Smooth muscle cell (in vitro differentiated cells): ENCODE measurements around the gene NDRG3. TPM values are rescaled to one million over a fixed set of nuclear protein-coding genes. Genes with fewer than 3 reads are reported as not detected.

Experiments used
- DNase-seq: peaks from one replicate; lab custom pipeline; 2025; ENCODE audit not compliant: unreplicated experiment; lab: John Stamatoyannopoulos, UW
- H2AFZ ChIP-seq: fragments of 200-600 bp; sonication (generic); 2 replicates; pipeline ENCODE4 v1.6.0; 2016; ENCODE audit warnings: antibody characterized with exemption, low read depth, mild to moderate bottlenecking
- H3F3A ChIP-seq: fragments of 200-600 bp; sonication (generic); 2 replicates; pipeline ENCODE4 v1.6.0; 2017; ENCODE audit warnings: antibody characterized with exemption, low read depth
- H3K27ac ChIP-seq: fragments of 200-600 bp; sonication (generic); 2 replicates; pipeline ENCODE4 v1.5.1; 2016; ENCODE audit warnings: low read depth, mild to moderate bottlenecking
- H3K27me3 ChIP-seq: fragments of 200-600 bp; sonication (generic); 2 replicates; pipeline ENCODE4 v1.6.1; 2016; ENCODE audit warnings: low read depth, mild to moderate bottlenecking
- H3K36me3 ChIP-seq: fragments of 200-600 bp; sonication (generic); 2 replicates; pipeline ENCODE4 v1.5.1; 2016; ENCODE audit warnings: low read depth
- H3K4me1 ChIP-seq: fragments of 200-600 bp; sonication (generic); 2 replicates; pipeline ENCODE4 v1.5.1; 2016; ENCODE audit warnings: low read depth
- H3K4me2 ChIP-seq: fragments of 200-600 bp; sonication (generic); 2 replicates; pipeline ENCODE4 v1.6.0; 2016; ENCODE audit warnings: mild to moderate bottlenecking
- H3K4me3 ChIP-seq: fragments of 200-600 bp; sonication (generic); 2 replicates; pipeline ENCODE4 v1.5.1; 2016; ENCODE audit warnings: mild to moderate bottlenecking
- H3K79me2 ChIP-seq: fragments of 200-600 bp; sonication (generic); 2 replicates; pipeline ENCODE4 v1.6.0; 2016; ENCODE audit warnings: low read depth, mild to moderate bottlenecking
- H3K9ac ChIP-seq: fragments of 200-600 bp; sonication (generic); 2 replicates; pipeline ENCODE4 v1.6.0; 2016; ENCODE audit warnings: low read depth
- H3K9me3 ChIP-seq: fragments of 200-600 bp; sonication (generic); replicated peaks from 2 replicates; pipeline ENCODE4 v1.5.1; 2016; ENCODE audit warnings: low read depth
- H4K20me1 ChIP-seq: fragments of 200-600 bp; sonication (generic); 2 replicates; pipeline ENCODE4 v1.6.0; 2016; ENCODE audit warnings: low read depth
- CTCF ChIP-seq: fragments of 200-600 bp; sonication (generic); IDR thresholded peaks from 2 replicates; pipeline ENCODE4 v1.5.1; 2017; ENCODE audit warnings: borderline replicate concordance, mild to moderate bottlenecking, antibody characterized with exemption; ENCODE audit not compliant: insufficient read depth, poor library complexity, severe bottlenecking
- WGBS: methylation state at CpG from one replicate; pipeline ENCODE4 v1.1.7; 2016; ENCODE audit warnings: low lambda C conversion rate; 5-methylcytosine and 5-hydroxymethylcytosine counted together
- polyA plus RNA-seq: library from polyadenylated mRNA; unstranded; fragments of >200 nt; fragmentation: Nextera tagmentation; extraction: Ambion mirVana; gene quantifications from 2 replicates; pipeline ENCODE4 v1.2.1, GENCODE V29; 2016
- total RNA-seq: library from RNA; depleted of rRNA; stranded (reverse); fragments of >200 nt; gene quantifications from 2 replicates; pipeline ENCODE4 v1.2.3, GENCODE V29; 2014

NDRG3 gene
- total and polyA plus RNA-seq, 2 experiments from 2014 or later = 13.4 to 14.6 TPM

DNA sequence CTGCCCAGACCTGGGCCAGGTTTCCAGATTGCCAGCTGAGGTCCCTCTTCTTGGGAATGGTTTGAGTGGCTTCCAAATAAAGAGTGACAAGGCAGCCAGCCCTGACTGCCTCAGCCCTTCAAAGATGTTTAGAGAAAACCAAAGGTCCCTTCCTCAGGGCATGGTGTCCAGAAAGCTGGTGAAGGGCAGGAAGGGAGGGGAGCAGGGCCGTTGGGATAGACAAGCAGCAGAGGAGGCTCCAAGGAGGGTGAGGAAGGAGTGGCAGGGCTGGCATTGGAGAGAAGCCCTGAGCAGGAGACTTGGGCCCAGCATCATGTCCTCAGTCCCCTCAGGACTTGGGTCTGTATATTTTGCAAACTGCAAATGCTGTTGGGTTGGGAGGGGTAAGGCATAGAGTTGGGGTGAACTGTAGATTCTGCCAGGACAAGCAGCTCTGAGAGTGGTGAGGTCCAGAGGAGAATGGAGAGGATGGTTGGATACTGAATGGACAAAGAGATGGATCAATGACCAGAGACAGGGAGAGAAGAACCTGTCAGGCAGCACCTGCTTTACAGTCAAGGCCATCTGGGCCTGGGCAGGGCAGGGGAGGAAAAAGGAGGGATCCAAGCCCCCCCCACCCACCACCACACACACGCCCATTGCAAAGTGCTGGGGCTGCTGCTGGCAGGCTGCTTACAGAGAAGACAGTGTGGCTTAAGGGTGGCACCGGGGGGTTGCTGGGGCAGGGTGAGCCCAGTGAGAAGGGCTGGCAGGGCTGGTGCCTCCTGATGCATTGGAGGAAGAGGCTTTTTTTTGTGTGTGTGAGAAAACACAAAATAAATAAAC lies 33.2 kb upstream of the NDRG3 start:
- no peak overlapping the region for H2AFZ ChIP-seq
- DNase-seq = no peak
- H3K4me3 ChIP-seq = no peak overlapping the region
- no peaks in the 10 kb centered on the region for H3K4me1 ChIP-seq
- H3K27me3 ChIP-seq = no peaks in the 10 kb centered on the region
- WGBS = 87% methylated on average over 3 of the region's 3 CpGs
- no peaks in the 10 kb centered on the region for H3K79me2 ChIP-seq
- no peak overlapping the region for H3K4me2 ChIP-seq
- no peak overlapping the region for H3K27ac ChIP-seq
- H3K9ac ChIP-seq = no peak overlapping the region
- no peaks in the 10 kb centered on the region for H4K20me1 ChIP-seq
- no peaks in the 10 kb centered on the region for H3K36me3 ChIP-seq
- no peaks in the 10 kb centered on the region for H3K9me3 ChIP-seq
- peaks cover 8% of the 10 kb centered on the region for H3F3A ChIP-seq
- TF ChIP-seq CTCF = no peak

DNA sequence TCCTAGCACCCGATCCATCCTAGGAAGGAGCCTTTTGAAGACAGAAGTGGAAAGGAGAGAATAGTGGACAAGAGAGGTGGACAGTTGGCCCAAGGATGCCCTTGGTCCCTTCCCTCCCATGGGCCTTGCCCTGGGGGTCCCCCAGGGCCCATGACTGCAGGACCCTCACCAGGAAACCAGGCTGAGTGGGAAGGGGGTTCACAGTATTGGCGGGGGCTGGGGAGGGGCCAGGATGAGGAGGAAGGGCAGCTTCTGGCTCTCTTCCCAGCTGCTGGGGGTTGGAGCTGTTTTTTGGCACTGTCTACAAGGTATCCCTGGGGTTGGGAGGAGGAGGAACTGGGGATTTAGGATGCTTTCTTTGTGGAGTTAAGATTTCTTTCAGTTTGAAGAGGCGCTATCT lies 31.7 kb upstream of the NDRG3 start:
- TF ChIP-seq CTCF = no peak
- Histone ChIP-seq H3K4me3 (no peak overlapping the region), H3K27ac (no peak overlapping the region), H4K20me1 (no peaks in the 10 kb centered on the region), H2AFZ (no peak overlapping the region), H3K4me1 (peaks cover 4% of the 10 kb centered on the region), H3K79me2 (peaks cover 8% of the 10 kb centered on the region), H3K36me3 (no peaks in the 10 kb centered on the region), H3F3A (peaks cover 8% of the 10 kb centered on the region), H3K4me2 (no peak overlapping the region), H3K9ac (no peak overlapping the region), H3K9me3 (no peaks in the 10 kb centered on the region), H3K27me3 (no peaks in the 10 kb centered on the region)
- DNase-seq = no peak
- WGBS = 95% methylated on average over 3 of the region's 3 CpGs

GRCh38 chr20:36777167-36777566 lies 31.3 kb upstream of the NDRG3 start:
- Histone ChIP-seq H3K4me3 (no peak overlapping the region), H3K9me3 (no peaks in the 10 kb centered on the region), H3K9ac (no peak overlapping the region), H2AFZ (no peak overlapping the region), H3K4me2 (no peak overlapping the region), H3K79me2 (peaks cover 12% of the 10 kb centered on the region), H3F3A (peaks cover 8% of the 10 kb centered on the region), H3K27ac (no peak overlapping the region), H3K4me1 (peaks cover 5% of the 10 kb centered on the region), H4K20me1 (no peaks in the 10 kb centered on the region), H3K27me3 (no peaks in the 10 kb centered on the region), H3K36me3 (no peaks in the 10 kb centered on the region)
- WGBS = 93% methylated on average over 3 of the region's 3 CpGs
- DNase-seq = no peak
- TF ChIP-seq CTCF = no peak

DNA sequence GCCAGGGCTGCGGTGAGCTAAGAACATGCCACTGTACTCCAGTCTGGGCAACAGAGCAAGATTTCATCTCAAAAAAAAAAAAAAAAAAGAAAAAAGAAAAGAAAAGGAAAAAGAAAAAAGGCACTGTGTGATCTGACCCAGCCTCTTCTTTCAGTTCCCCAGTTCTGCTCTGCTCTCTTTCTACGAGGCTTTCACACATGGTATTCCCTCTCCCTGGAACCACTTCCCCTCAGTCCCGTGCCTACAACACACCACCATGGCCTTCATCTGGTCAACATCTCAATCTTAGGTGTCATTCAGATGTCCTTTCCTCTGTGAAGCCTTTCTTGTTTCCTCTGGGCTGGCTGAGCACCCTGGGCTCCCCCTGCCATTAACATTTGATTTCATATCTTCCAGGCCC lies 29.9 kb upstream of the NDRG3 start:
- H3F3A ChIP-seq = peaks cover 8% of the 10 kb centered on the region
- H3K9ac ChIP-seq = no peak overlapping the region
- H3K27ac ChIP-seq = no peak overlapping the region
- H2AFZ ChIP-seq = no peak overlapping the region
- H3K79me2 ChIP-seq = peaks cover 12% of the 10 kb centered on the region
- H3K27me3 ChIP-seq = no peaks in the 10 kb centered on the region
- DNase-seq = no peak
- H4K20me1 ChIP-seq = no peaks in the 10 kb centered on the region
- no peaks in the 10 kb centered on the region for H3K36me3 ChIP-seq
- peaks cover 5% of the 10 kb centered on the region for H3K4me1 ChIP-seq
- no peak for TF ChIP-seq CTCF
- H3K9me3 ChIP-seq = no peaks in the 10 kb centered on the region
- no peak overlapping the region for H3K4me2 ChIP-seq
- no peak overlapping the region for H3K4me3 ChIP-seq
- 95% methylated on average over 3 of the region's 3 CpGs for WGBS
